WTC11 (cell line): ENCODE measurements around the gene B4GALNT3. TPM values are rescaled to one million over a fixed set of nuclear protein-coding genes. Genes with fewer than 3 reads are reported as not detected.

Source experiments
- ATAC-seq: fragments of 200-7000 bp; cut with Tn5 transposase; 2 replicates; pipeline ENCODE4 v1.10.0; 2021; ENCODE audit warnings: mild to moderate bottlenecking, moderate library complexity
- CTCF ChIA-PET: fragments of 300-600 bp; sonication (Branson Sonifier 250); formaldehyde crosslinking; loops from one replicate; lab custom pipeline; 2021; ENCODE audit warnings: antibody characterized with exemption; lab: Charles Lee
- POLR2A ChIA-PET: fragments of 350-600 bp; sonication (Branson Sonifier 250); formaldehyde crosslinking; loops from one replicate; lab custom pipeline; 2021; ENCODE audit warnings: antibody characterized with exemption; lab: Charles Lee
- DNase-seq: peaks from one replicate; pipeline ENCODE4 v3.0.0; 2021; ENCODE audit warnings: low spot score
- H3K27ac Mint-ChIP-seq: 2 replicates; pipeline ENCODE4 v1.8.0; 2021; ENCODE audit warnings: mixed read lengths
- H3K27me3 Mint-ChIP-seq: 2 replicates; pipeline ENCODE4 v1.8.0; 2021; ENCODE audit warnings: low read depth, mild to moderate bottlenecking, moderate library complexity, mixed read lengths
- H3K36me3 Mint-ChIP-seq: 2 replicates; pipeline ENCODE4 v1.8.0; 2021; ENCODE audit warnings: mixed read lengths
- H3K4me1 Mint-ChIP-seq: 2 replicates; pipeline ENCODE4 v1.8.0; 2022; ENCODE audit warnings: mixed read lengths
- H3K4me3 Mint-ChIP-seq: 2 replicates; pipeline ENCODE4 v1.8.0; 2021; ENCODE audit warnings: mild to moderate bottlenecking, moderate library complexity, mixed read lengths
- H3K9me3 Mint-ChIP-seq: 2 replicates; pipeline ENCODE4 v1.8.0; 2021; ENCODE audit warnings: mixed read lengths
- E2F5 ChIP-seq: sonication (generic); formaldehyde crosslinking; IDR thresholded peaks from 2 replicates; pipeline ENCODE4 v1.8.1; 2022; ENCODE audit warnings: mild to moderate bottlenecking, moderate library complexity, missing genetic modification reagents
- ELF4 ChIP-seq: sonication (generic); formaldehyde crosslinking; IDR thresholded peaks from 2 replicates; pipeline ENCODE4 v1.8.1; 2022; ENCODE audit warnings: low read depth, mild to moderate bottlenecking, moderate library complexity, missing genetic modification reagents
- ETV6 ChIP-seq: sonication (generic); formaldehyde crosslinking; IDR thresholded peaks from 2 replicates; pipeline ENCODE4 v1.8.1; 2022; ENCODE audit warnings: mild to moderate bottlenecking, missing genetic modification reagents
- FOXJ3 ChIP-seq: sonication (generic); formaldehyde crosslinking; IDR thresholded peaks from 2 replicates; pipeline ENCODE4 v1.9.0; 2021; ENCODE audit warnings: missing genetic modification reagents, mild to moderate bottlenecking, borderline replicate concordance
- FOXK1 ChIP-seq: sonication (generic); formaldehyde crosslinking; IDR thresholded peaks from 2 replicates; pipeline ENCODE4 v1.8.0; 2022; ENCODE audit warnings: mild to moderate bottlenecking, moderate library complexity, missing genetic modification reagents
- FOXP1 ChIP-seq: sonication (generic); formaldehyde crosslinking; IDR thresholded peaks from 2 replicates; pipeline ENCODE4 v1.8.0; 2022; ENCODE audit warnings: missing genetic modification reagents, mild to moderate bottlenecking, moderate library complexity, borderline replicate concordance
- KAT7 ChIP-seq: sonication (generic); formaldehyde crosslinking; IDR thresholded peaks from 2 replicates; pipeline ENCODE4 v1.8.1; 2023; ENCODE audit warnings: missing genetic modification reagents, mild to moderate bottlenecking, borderline replicate concordance
- NR2C2 ChIP-seq: sonication (generic); formaldehyde crosslinking; IDR thresholded peaks from 2 replicates; pipeline ENCODE4 v1.8.0; 2022; ENCODE audit warnings: mild to moderate bottlenecking, missing genetic modification reagents
- PREB ChIP-seq: sonication (generic); formaldehyde crosslinking; IDR thresholded peaks from 2 replicates; pipeline ENCODE4 v1.8.1; 2022; ENCODE audit warnings: mild to moderate bottlenecking, missing genetic modification reagents, moderate library complexity, borderline replicate concordance
- RORB ChIP-seq: fragments of 250-450 bp; sonication (Bioruptor Pico); IDR thresholded peaks from 2 replicates; pipeline ENCODE4 v1.9.0; 2021; ENCODE audit warnings: mild to moderate bottlenecking
- SOX15 ChIP-seq: fragments of 250-450 bp; sonication (Bioruptor Pico); IDR thresholded peaks from 2 replicates; pipeline ENCODE4 v1.9.0; 2021; ENCODE audit warnings: mild to moderate bottlenecking
- TCF7 ChIP-seq: sonication (generic); formaldehyde crosslinking; IDR thresholded peaks from 2 replicates; pipeline ENCODE4 v1.8.0; 2022; ENCODE audit warnings: mild to moderate bottlenecking, low read depth, missing genetic modification reagents, moderate library complexity
- TEAD1 ChIP-seq: sonication (generic); formaldehyde crosslinking; IDR thresholded peaks from 2 replicates; pipeline ENCODE4 v1.8.0; 2022; ENCODE audit warnings: mild to moderate bottlenecking, missing genetic modification reagents
- TEAD4 ChIP-seq: sonication (generic); formaldehyde crosslinking; IDR thresholded peaks from 2 replicates; pipeline ENCODE4 v1.8.0; 2022; ENCODE audit warnings: mild to moderate bottlenecking, missing genetic modification reagents
- ZMAT4 ChIP-seq: fragments of 250-450 bp; sonication (Bioruptor Pico); IDR thresholded peaks from 2 replicates; pipeline ENCODE4 v1.9.0; 2021; ENCODE audit warnings: mild to moderate bottlenecking
- ZNF232 ChIP-seq: sonication (generic); formaldehyde crosslinking; IDR thresholded peaks from 2 replicates; pipeline ENCODE4 v1.8.0; 2022; ENCODE audit warnings: mild to moderate bottlenecking, missing genetic modification reagents
- ZNF317 ChIP-seq: sonication (generic); formaldehyde crosslinking; IDR thresholded peaks from 2 replicates; pipeline ENCODE4 v1.8.1; 2023; ENCODE audit warnings: low read depth, mild to moderate bottlenecking, moderate library complexity, missing genetic modification reagents, borderline replicate concordance
- ZNF671 ChIP-seq: fragments of 250-450 bp; sonication (Bioruptor Pico); IDR thresholded peaks from 2 replicates; pipeline ENCODE4 v1.8.0; 2021; ENCODE audit warnings: mild to moderate bottlenecking
- ZSCAN18 ChIP-seq: fragments of 250-450 bp; sonication (Bioruptor Pico); IDR thresholded peaks from 2 replicates; pipeline ENCODE4 v2.1.2; 2022; ENCODE audit warnings: mild to moderate bottlenecking, moderate library complexity
- total RNA-seq: library from RNA; stranded (reverse); gene quantifications from 3 replicates; pipeline ENCODE4 v1.2.3, GENCODE V29; 2021
- TF ChIP-seq, protein P1 (sequence below): sonication (generic); formaldehyde crosslinking; IDR thresholded peaks from 2 replicates; pipeline ENCODE4 v1.8.1; 2022; ENCODE audit warnings: low read depth, mild to moderate bottlenecking, moderate library complexity, missing genetic modification reagents, borderline replicate concordance
- TF ChIP-seq, protein P2 (sequence below): sonication (generic); formaldehyde crosslinking; IDR thresholded peaks from 2 replicates; pipeline ENCODE4 v1.8.1; 2023; ENCODE audit warnings: mild to moderate bottlenecking, moderate library complexity, missing genetic modification reagents
- TF ChIP-seq, protein P3 (sequence below): fragments of 250-450 bp; sonication (Bioruptor Pico); IDR thresholded peaks from 2 replicates; pipeline ENCODE4 v1.9.0; 2021; ENCODE audit warnings: moderate library complexity, mild to moderate bottlenecking, inconsistent platforms, borderline replicate concordance
- TF ChIP-seq, protein P4 (sequence below): sonication (generic); formaldehyde crosslinking; IDR thresholded peaks from 2 replicates; pipeline ENCODE4 v1.8.0; 2022; ENCODE audit warnings: mild to moderate bottlenecking, missing genetic modification reagents

Gene B4GALNT3
- total RNA-seq, 1 experiment from 2014 or later: 19.0 TPM

GRCh38 chr12:450438-450837 is 9.3 kb upstream of the B4GALNT3 start (continued):
- TF ChIP-seq ZSCAN18 (CRISPR knock-in tag): no peak
- no peak for TF ChIP-seq RORB (CRISPR knock-in tag)

DNA sequence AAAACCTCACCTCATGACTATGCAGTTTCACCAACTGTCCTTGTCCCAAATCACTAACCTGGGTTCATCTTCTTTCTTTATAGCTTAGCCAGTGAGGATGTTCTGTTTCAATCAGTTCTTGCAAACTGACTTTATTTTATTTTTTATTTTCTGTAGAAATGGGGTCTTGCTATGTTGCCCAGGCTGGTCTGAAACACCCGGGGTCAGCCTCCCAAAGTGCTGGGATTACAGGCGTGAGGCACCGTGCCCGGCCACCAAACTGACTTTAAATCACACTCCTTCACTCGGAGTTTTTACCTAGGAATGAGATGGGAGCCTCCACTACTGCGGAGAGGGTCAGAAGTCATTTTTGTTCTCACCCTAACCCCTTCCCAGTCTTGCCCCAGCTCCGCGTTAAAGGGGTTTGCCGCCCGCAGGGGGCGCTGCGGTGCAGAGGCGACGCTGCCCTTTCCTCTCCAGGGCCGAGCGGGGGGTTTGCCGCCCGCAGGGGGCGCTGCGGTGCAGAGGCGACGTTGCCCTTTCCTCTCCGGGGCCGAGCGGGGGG is 7.0 kb upstream of the B4GALNT3 start:
- ATAC-seq (no peak), DNase-seq (peak; percentile 28)
- H3K27ac Mint-ChIP-seq: no peak overlapping the region
- H3K27me3 Mint-ChIP-seq: peaks cover 20% of the 10 kb centered on the region
- H3K9me3 Mint-ChIP-seq: peaks cover 21% of the 10 kb centered on the region
- H3K4me3 Mint-ChIP-seq: no peak overlapping the region
- CTCF ChIA-PET: interaction anchor here (0.6 to 1.4 kb wide), 4 partner anchors 10 to 94 kb away, joined by 3 to 5 read pairs (median 4); no protein-coding TSS in a partner anchor
- no peak for TF ChIP-seq ZNF317 (CRISPR knock-in tag)
- no peak for TF ChIP-seq ETV6 (CRISPR knock-in tag)
- TF ChIP-seq ZNF671 (CRISPR knock-in tag): no peak
- TF ChIP-seq NR2C2 (CRISPR knock-in tag): no peak
- TF ChIP-seq, protein P1, sequence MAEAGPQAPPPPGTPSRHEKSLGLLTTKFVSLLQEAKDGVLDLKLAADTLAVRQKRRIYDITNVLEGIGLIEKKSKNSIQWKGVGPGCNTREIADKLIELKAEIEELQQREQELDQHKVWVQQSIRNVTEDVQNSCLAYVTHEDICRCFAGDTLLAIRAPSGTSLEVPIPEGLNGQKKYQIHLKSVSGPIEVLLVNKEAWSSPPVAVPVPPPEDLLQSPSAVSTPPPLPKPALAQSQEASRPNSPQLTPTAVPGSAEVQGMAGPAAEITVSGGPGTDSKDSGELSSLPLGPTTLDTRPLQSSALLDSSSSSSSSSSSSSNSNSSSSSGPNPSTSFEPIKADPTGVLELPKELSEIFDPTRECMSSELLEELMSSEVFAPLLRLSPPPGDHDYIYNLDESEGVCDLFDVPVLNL (CRISPR knock-in tag): no peak
- no peak for TF ChIP-seq SOX15 (CRISPR knock-in tag)
- TF ChIP-seq, protein P2, sequence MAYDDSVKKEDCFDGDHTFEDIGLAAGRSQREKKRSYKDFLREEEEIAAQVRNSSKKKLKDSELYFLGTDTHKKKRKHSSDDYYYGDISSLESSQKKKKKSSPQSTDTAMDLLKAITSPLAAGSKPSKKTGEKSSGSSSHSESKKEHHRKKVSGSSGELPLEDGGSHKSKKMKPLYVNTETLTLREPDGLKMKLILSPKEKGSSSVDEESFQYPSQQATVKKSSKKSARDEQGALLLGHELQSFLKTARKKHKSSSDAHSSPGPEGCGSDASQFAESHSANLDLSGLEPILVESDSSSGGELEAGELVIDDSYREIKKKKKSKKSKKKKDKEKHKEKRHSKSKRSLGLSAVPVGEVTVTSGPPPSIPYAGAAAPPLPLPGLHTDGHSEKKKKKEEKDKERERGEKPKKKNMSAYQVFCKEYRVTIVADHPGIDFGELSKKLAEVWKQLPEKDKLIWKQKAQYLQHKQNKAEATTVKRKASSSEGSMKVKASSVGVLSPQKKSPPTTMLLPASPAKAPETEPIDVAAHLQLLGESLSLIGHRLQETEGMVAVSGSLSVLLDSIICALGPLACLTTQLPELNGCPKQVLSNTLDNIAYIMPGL (CRISPR knock-in tag): no peak
- TF ChIP-seq, all 79 proteins: peak for 0
- H3K4me1 Mint-ChIP-seq: 0 out of 2 replicates have a peak, but pooled peaks cover 3% of the 10 kb centered on the region
- peaks cover 21% of the 10 kb centered on the region for H3K36me3 Mint-ChIP-seq
- POLR2A ChIA-PET: no interaction called here

GRCh38 chr12:454833-455232 is 4.9 kb upstream of the B4GALNT3 start:
- DNase-seq (no peak), ATAC-seq (no peak)
- peaks cover 21% of the 10 kb centered on the region for H3K36me3 Mint-ChIP-seq
- ChIA-PET POLR2A (no interaction called here), CTCF (interaction anchor here (1.0 to 2.4 kb wide), 6 partner anchors 12 to 296 kb away, joined by 3 to 14 read pairs (median 4); no protein-coding TSS in a partner anchor)
- H3K27me3 Mint-ChIP-seq: peaks cover 39% of the 10 kb centered on the region
- H3K27ac Mint-ChIP-seq: no peak overlapping the region
- no peak overlapping the region for H3K4me3 Mint-ChIP-seq
- peaks cover 21% of the 10 kb centered on the region for H3K9me3 Mint-ChIP-seq
- H3K4me1 Mint-ChIP-seq: 0 out of 2 replicates have a peak, but pooled peaks cover 6% of the 10 kb centered on the region
- TF ChIP-seq KAT7 (CRISPR knock-in tag) (no peak), ELF4 (CRISPR knock-in tag) (no peak), TCF7 (CRISPR knock-in tag) (no peak), PREB (CRISPR knock-in tag) (no peak), FOXP1 (CRISPR knock-in tag) (no peak), ZNF232 (CRISPR knock-in tag) (no peak), TEAD4 (CRISPR knock-in tag) (no peak), ZMAT4 (CRISPR knock-in tag) (no peak), ZNF671 (CRISPR knock-in tag) (no peak), TEAD1 (no peak), FOXJ3 (CRISPR knock-in tag) (no peak), E2F5 (CRISPR knock-in tag) (no peak), FOXK1 (CRISPR knock-in tag) (no peak)
- TF ChIP-seq, protein P3, sequence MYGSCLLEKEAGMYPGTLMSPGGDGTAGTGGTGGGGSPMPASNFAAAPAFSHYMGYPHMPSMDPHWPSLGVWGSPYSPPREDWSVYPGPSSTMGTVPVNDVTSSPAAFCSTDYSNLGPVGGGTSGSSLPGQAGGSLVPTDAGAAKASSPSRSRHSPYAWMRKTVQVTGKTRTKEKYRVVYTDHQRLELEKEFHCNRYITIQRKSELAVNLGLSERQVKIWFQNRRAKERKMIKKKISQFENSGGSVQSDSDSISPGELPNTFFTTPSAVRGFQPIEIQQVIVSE (CRISPR knock-in tag): no peak
- TF ChIP-seq, protein P4, sequence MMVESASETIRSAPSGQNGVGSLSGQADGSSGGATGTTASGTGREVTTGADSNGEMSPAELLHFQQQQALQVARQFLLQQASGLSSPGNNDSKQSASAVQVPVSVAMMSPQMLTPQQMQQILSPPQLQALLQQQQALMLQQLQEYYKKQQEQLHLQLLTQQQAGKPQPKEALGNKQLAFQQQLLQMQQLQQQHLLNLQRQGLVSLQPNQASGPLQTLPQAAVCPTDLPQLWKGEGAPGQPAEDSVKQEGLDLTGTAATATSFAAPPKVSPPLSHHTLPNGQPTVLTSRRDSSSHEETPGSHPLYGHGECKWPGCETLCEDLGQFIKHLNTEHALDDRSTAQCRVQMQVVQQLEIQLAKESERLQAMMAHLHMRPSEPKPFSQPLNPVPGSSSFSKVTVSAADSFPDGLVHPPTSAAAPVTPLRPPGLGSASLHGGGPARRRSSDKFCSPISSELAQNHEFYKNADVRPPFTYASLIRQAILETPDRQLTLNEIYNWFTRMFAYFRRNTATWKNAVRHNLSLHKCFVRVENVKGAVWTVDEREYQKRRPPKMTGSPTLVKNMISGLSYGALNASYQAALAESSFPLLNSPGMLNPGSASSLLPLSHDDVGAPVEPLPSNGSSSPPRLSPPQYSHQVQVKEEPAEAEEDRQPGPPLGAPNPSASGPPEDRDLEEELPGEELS: no peak
